HepG2 (cell line): ENCODE results near the gene TFB1M. TPM values are rescaled to one million over a fixed set of nuclear protein-coding genes. Genes with fewer than 3 reads are reported as not detected.

ENCODE experiments used
- ATAC-seq: fragments of 200-7000 bp; cut with Tn5 transposase; 3 replicates; pipeline ENCODE4 v1.9.1; 2020; ENCODE audit warnings: mild to moderate bottlenecking, moderate library complexity
- BruUV-seq: library from RNA; stranded (reverse); fragments of 400-500 nt; replicated peaks from 2 replicates; lab custom pipeline; 2021; lab: Mats Ljungman, UMichigan
- CTCF ChIA-PET: fragments of 300-600 bp; formaldehyde crosslinking; extraction: SDS; loops from one replicate; lab custom pipeline; 2021; ENCODE audit warnings: low total read pairs, inconsistent platforms, low intra/inter-chr PET ratio; lab: Yijun Ruan, JAX
- POLR2A ChIA-PET: fragments of 350-600 bp; sonication (Branson Sonifier 250); formaldehyde crosslinking; loops from one replicate; lab custom pipeline; 2020; ENCODE audit warnings: antibody characterized with exemption, inconsistent platforms; lab: Yijun Ruan, JAX
- DNase-seq: peaks from one replicate; pipeline ENCODE4 v3.0.0-alpha.2; 2015; ENCODE audit warnings: low spot score
- FAIRE-seq: peaks from 3 replicates; lab custom pipeline; 2011; peaks lifted over from hg19 to GRCh38; lab: Jason Lieb, UNC
- H2AFZ ChIP-seq: one replicate; pipeline ENCODE4 v1.6.1; 2011; ENCODE audit warnings: low read length, inconsistent platforms
- H3K27ac ChIP-seq: fragments of 300-600 bp; 3 replicates; pipeline ENCODE4 v1.8.0; 2011; ENCODE audit warnings: mixed run types, mild to moderate bottlenecking, mixed read lengths, low read length, inconsistent platforms; ENCODE audit not compliant: insufficient read depth; ENCODE audit errors: extremely low read length
- H3K27me3 ChIP-seq, 2 experiments: fragments of 200-600 bp in 1 of 2; 2 replicates in 1 of 2; 3 replicates in 1 of 2; pipeline versions ENCODE4 v1.6.0 to v1.8.0; 2011; ENCODE audit warnings: low read length in 2 of 2, mild to moderate bottlenecking in 2 of 2, moderate library complexity in 2 of 2, inconsistent platforms in 1 of 2; ENCODE audit not compliant: insufficient read depth in 2 of 2, control insufficient read depth in 1 of 2
- H3K36me3 ChIP-seq, 2 experiments: fragments of 200-600 bp in 1 of 2; replicated peaks in 1 of 2; 2 replicates in 1 of 2; 3 replicates in 1 of 2; pipeline versions ENCODE4 v1.5.1 to v1.8.0; 2011; ENCODE audit warnings: low read length in 2 of 2, inconsistent platforms in 1 of 2; ENCODE audit not compliant: insufficient read depth in 2 of 2, control insufficient read depth in 1 of 2
- H3K4me1 ChIP-seq: 2 replicates; pipeline ENCODE4 v1.5.1; 2012; ENCODE audit warnings: low read length, inconsistent platforms; ENCODE audit not compliant: insufficient read depth
- H3K4me2 ChIP-seq: 2 replicates; pipeline ENCODE4 v1.6.0; 2011; ENCODE audit warnings: low read depth, low read length, inconsistent platforms
- H3K4me3 ChIP-seq, 3 experiments: fragments of 200-600 bp in 1 of 3; sonication (generic), shearing (Covaris generic) in 1 of 3; replicated peaks in 1 of 3; 2 replicates each; pipeline ENCODE4 v1.5.1; 2011 to 2016; ENCODE audit warnings: low read length in 3 of 3, inconsistent platforms in 2 of 3, low read depth in 2 of 3, mild to moderate bottlenecking in 2 of 3, control low read depth in 1 of 3, mixed read lengths in 1 of 3; ENCODE audit not compliant: insufficient read depth in 1 of 3
- H3K79me2 ChIP-seq: one replicate; pipeline ENCODE4 v1.6.1; 2011; ENCODE audit warnings: low read length, inconsistent platforms; ENCODE audit not compliant: insufficient read depth
- H3K9ac ChIP-seq: 2 replicates; pipeline ENCODE4 v1.6.0; 2011; ENCODE audit warnings: mild to moderate bottlenecking, low read depth, low read length, inconsistent platforms; ENCODE audit not compliant: insufficient read depth
- H3K9me3 ChIP-seq: 2 replicates; pipeline ENCODE4 v1.5.1; 2012; ENCODE audit warnings: mild to moderate bottlenecking, low read length
- H4K20me1 ChIP-seq: 2 replicates; pipeline ENCODE4 v1.6.0; 2011; ENCODE audit warnings: inconsistent platforms, mild to moderate bottlenecking, low read length, moderate library complexity; ENCODE audit not compliant: insufficient read depth
- EZH2 ChIP-seq: conservative IDR thresholded peaks from 2 replicates; pipeline ENCODE4 v1.6.1; 2012; ENCODE audit warnings: mild to moderate bottlenecking, low read depth, low read length, moderate library complexity
- HES4 ChIP-seq: sonication (generic); formaldehyde crosslinking; IDR thresholded peaks from 2 replicates; pipeline ENCODE4 v1.9.0; 2021; ENCODE audit warnings: mild to moderate bottlenecking, missing genetic modification reagents, borderline replicate concordance
- IKZF5 ChIP-seq: IDR thresholded peaks from 2 replicates; pipeline ENCODE4 v1.6.1; 2018; ENCODE audit warnings: missing genetic modification reagents, mild to moderate bottlenecking, missing compliant biosample characterization
- IRF9 ChIP-seq: sonication (generic); formaldehyde crosslinking; IDR thresholded peaks from 2 replicates; pipeline ENCODE4 v1.8.0; 2022; ENCODE audit warnings: missing genetic modification reagents, mild to moderate bottlenecking, borderline replicate concordance
- MED1 ChIP-seq: sonication (generic); formaldehyde crosslinking; IDR thresholded peaks from 2 replicates; pipeline ENCODE4 v1.4.0; 2020; ENCODE audit warnings: missing genetic modification reagents
- SP5 ChIP-seq: IDR thresholded peaks from 2 replicates; pipeline ENCODE4 v1.6.1; 2016; ENCODE audit warnings: low read depth, borderline replicate concordance
- THAP7 ChIP-seq: sonication (generic); formaldehyde crosslinking; IDR thresholded peaks from 2 replicates; pipeline ENCODE4 v1.8.1; 2023; ENCODE audit warnings: mild to moderate bottlenecking, missing genetic modification reagents
- WIZ ChIP-seq: sonication (generic); formaldehyde crosslinking; IDR thresholded peaks from 2 replicates; pipeline ENCODE4 v1.5.1; 2020; ENCODE audit warnings: mild to moderate bottlenecking, missing genetic modification reagents
- ZBED4 ChIP-seq: sonication (generic); formaldehyde crosslinking; IDR thresholded peaks from 2 replicates; pipeline ENCODE4 v1.4.0; 2020; ENCODE audit warnings: missing genetic modification reagents, borderline replicate concordance
- ZNF362 ChIP-seq: sonication (generic); formaldehyde crosslinking; IDR thresholded peaks from 2 replicates; pipeline ENCODE4 v1.4.0; 2020; ENCODE audit warnings: missing genetic modification reagents, mild to moderate bottlenecking, borderline replicate concordance
- ZNF556 ChIP-seq: sonication (generic); formaldehyde crosslinking; IDR thresholded peaks from 2 replicates; pipeline ENCODE4 v1.4.0; 2020; ENCODE audit warnings: mild to moderate bottlenecking, missing genetic modification reagents, borderline replicate concordance
- ZNF607 ChIP-seq: sonication (generic); formaldehyde crosslinking; IDR thresholded peaks from 2 replicates; pipeline ENCODE4 v1.5.1; 2020; ENCODE audit warnings: missing genetic modification reagents, mild to moderate bottlenecking, borderline replicate concordance
- ZNF792 ChIP-seq: IDR thresholded peaks from 2 replicates; pipeline ENCODE4 v1.6.1; 2016
- ZNF883 ChIP-seq: sonication (generic); formaldehyde crosslinking; IDR thresholded peaks from 2 replicates; pipeline ENCODE4 v1.5.1; 2020; ENCODE audit warnings: mild to moderate bottlenecking, missing genetic modification reagents; ENCODE audit errors: not compliant biosample characterization
- WGBS: methylation state at CpG from one replicate; pipeline ENCODE4 v1.1.6; 2017; ENCODE audit warnings: low lambda C conversion rate; 5-methylcytosine and 5-hydroxymethylcytosine counted together
- in situ Hi-C: cut with HindIII; loops from 2 replicates; pipeline ENCODE4 v1.10.0; 2017; ENCODE audit warnings: low pct_unique_long_range_greater_than_20kb; ENCODE audit not compliant: extremely low pct_ligation_motif_present
- intact Hi-C: fragments of 100-400 bp; cut with micrococcal nuclease; formaldehyde crosslinking; loops from one replicate; pipeline ENCODE4 v1.10.0; 2022; ENCODE audit not compliant: unreplicated experiment
- polyA plus RNA-seq, 8 experiments: library from polyadenylated mRNA; depleted of rRNA in 3 of 8; stranded (reverse) in 7 of 8; unstranded in 1 of 8; fragments of >200 nt; fragmentation: Illumina TruSeq in 4 of 8; extraction: Trizol in 4 of 8; gene quantifications; 2 replicates each; pipeline versions ENCODE4 v1.2.1 to v1.2.3, GENCODE V29; 2011 to 2016; ENCODE audit warnings: low read depth in 4 of 8, missing spikeins in 1 of 8, mixed read lengths in 1 of 8; ENCODE audit not compliant: insufficient read depth in 1 of 8
- total RNA-seq, 5 experiments: library from RNA; depleted of rRNA; stranded (reverse); fragments of >200 nt; fragmentation: Illumina TruSeq; extraction: Trizol; gene quantifications; 2 replicates each; pipeline ENCODE4 v1.2.3, GENCODE V29; 2016; ENCODE audit warnings: low read depth in 1 of 5

The TFB1M gene
- total and polyA plus RNA-seq, 2 of the 13 experiments (the other 11 are each of a cell fraction or from before 2014, with no cell fraction given), result 91.4 to 122 TPM

- BruUV-seq, result no TSS peak
- Histone ChIP-seq H4K20me1 (0 out of 2 replicates have a peak, but pooled peaks cover 3% of the 10 kb centered on the region), H3K9me3 (no peaks in the 10 kb centered on the region), H3K79me2 (peaks cover 13% of the 10 kb centered on the region), H3K4me3 (no peak overlapping the region), H3K27me3 (no peaks in the 10 kb centered on the region), H3K4me1 (no peaks in the 10 kb centered on the region), H3K4me2 (no peak overlapping the region), H2AFZ (no peak overlapping the region), H3K9ac (no peak overlapping the region), H3K36me3 (peaks cover 44 to 94% of the 10 kb centered on the region in 2 experiments), H3K27ac (no peak overlapping the region)
- POLR2A ChIA-PET, result no interaction called here
- 97% methylated on average over 3 of the region's 3 CpGs for WGBS
- FAIRE-seq, result no peak
- in situ Hi-C loops, result no loop called here
- ATAC-seq, result no peak
- CTCF ChIA-PET, result no interaction called here
- intact Hi-C loops, result no loop called here
- no peak for DNase-seq
- TF ChIP-seq HES4 (CRISPR knock-in tag) (no peak), ZNF556 (CRISPR knock-in tag) (no peak), ZNF607 (CRISPR knock-in tag) (no peak), ZNF362 (CRISPR knock-in tag) (no peak), SP5 (no peak), THAP7 (CRISPR knock-in tag) (no peak), ZNF792 (CRISPR knock-in tag) (no peak), MED1 (CRISPR knock-in tag) (no peak), EZH2 (no peak), ZBED4 (CRISPR knock-in tag) (no peak), IKZF5 (CRISPR knock-in tag) (no peak), ZNF883 (CRISPR knock-in tag) (no peak), WIZ (CRISPR knock-in tag) (no peak), IRF9 (CRISPR knock-in tag) (no peak)
Observed at GRCh38 chr6:155260686-155261085, 53.6 kb downstream of the TFB1M start.
